A673 (cell line): Measurements from ENCODE around the gene GABRG3. TPM values are rescaled to one million over a fixed set of nuclear protein-coding genes. Genes with fewer than 3 reads are reported as not detected.

Source experiments
- BruUV-seq: library from RNA; stranded (reverse); fragments of 400-500 nt; replicated peaks from 2 replicates; lab custom pipeline; 2021; lab: Mats Ljungman, UMichigan
- CTCF ChIA-PET: fragments of 300-600 bp; sonication (Branson Sonifier 250); formaldehyde crosslinking; loops from one replicate; lab custom pipeline; 2022; ENCODE audit warnings: antibody characterized with exemption; lab: Charles Lee
- POLR2A ChIA-PET: fragments of 300-600 bp; sonication (Branson Sonifier 250); formaldehyde crosslinking; loops from one replicate; lab custom pipeline; 2022; ENCODE audit warnings: antibody characterized with exemption; ENCODE audit not compliant: low non-redundant PET; lab: Charles Lee
- DNase-seq: peaks from one replicate; pipeline ENCODE4 v3.0.0-alpha.2; 2015; ENCODE audit warnings: low spot score
- H3K27ac ChIP-seq: fragments of 200-600 bp; sonication (generic); 2 replicates; pipeline ENCODE4 v1.5.1; 2016; ENCODE audit warnings: mixed run types, low read depth, mild to moderate bottlenecking, mixed read lengths, antibody characterized with exemption, low read length; ENCODE audit not compliant: poor library complexity, severe bottlenecking
- H3K27me3 ChIP-seq: fragments of 200-600 bp; sonication (generic); replicated peaks from 2 replicates; pipeline ENCODE4 v1.6.1; 2017; ENCODE audit warnings: mixed run types, low read depth, mild to moderate bottlenecking, mixed read lengths, antibody characterized with exemption, low read length; ENCODE audit not compliant: insufficient read depth, poor library complexity
- H3K36me3 ChIP-seq: fragments of 200-600 bp; sonication (generic); 2 replicates; pipeline ENCODE4 v1.6.1; 2016; ENCODE audit warnings: mixed run types, mild to moderate bottlenecking, mixed read lengths, antibody characterized with exemption, low read length; ENCODE audit not compliant: insufficient read depth, poor library complexity, severe bottlenecking
- H3K4me1 ChIP-seq: fragments of 200-600 bp; sonication (generic); 2 replicates; pipeline ENCODE4 v1.6.1; 2017; ENCODE audit warnings: mixed run types, mild to moderate bottlenecking, mixed read lengths, antibody characterized with exemption, low read length; ENCODE audit not compliant: insufficient read depth, poor library complexity, severe bottlenecking
- H3K4me3 ChIP-seq: fragments of 200-600 bp; sonication (generic); 2 replicates; pipeline ENCODE4 v1.5.1; 2016; ENCODE audit warnings: low read depth, mixed run types, mild to moderate bottlenecking, mixed read lengths, low read length; ENCODE audit not compliant: poor library complexity, severe bottlenecking
- H3K9me3 ChIP-seq: fragments of 200-600 bp; sonication (generic); 2 replicates; pipeline ENCODE4 v1.6.1; 2016; ENCODE audit warnings: mixed run types, low read depth, mild to moderate bottlenecking, mixed read lengths, antibody characterized with exemption, low read length; ENCODE audit not compliant: poor library complexity, severe bottlenecking
- CTCF ChIP-seq: fragments of 300-800, 200-600 bp; sonication (generic); conservative IDR thresholded peaks from 2 replicates; pipeline ENCODE4 v1.5.1; 2017; ENCODE audit warnings: low read depth, mild to moderate bottlenecking, antibody characterized with exemption, low read length, moderate library complexity, mixed read lengths
- EZH2 ChIP-seq: fragments of 200-600 bp; sonication (generic); IDR thresholded peaks from 2 replicates; pipeline ENCODE4 v1.6.1; 2017; ENCODE audit warnings: borderline replicate concordance, low read depth, mild to moderate bottlenecking, mixed read lengths, antibody characterized with exemption, low read length; ENCODE audit not compliant: poor library complexity, severe bottlenecking
- intact Hi-C: fragments of 100-400 bp; cut with micrococcal nuclease; formaldehyde crosslinking; loops from one replicate; pipeline ENCODE4 v1.10.0; 2022; ENCODE audit not compliant: unreplicated experiment
- total RNA-seq: library from RNA; stranded (reverse); gene quantifications from 2 replicates; pipeline ENCODE4 v1.2.3, GENCODE V29; 2021

The GABRG3 gene
- total RNA-seq, 1 experiment from 2014 or later = not detected

DNA sequence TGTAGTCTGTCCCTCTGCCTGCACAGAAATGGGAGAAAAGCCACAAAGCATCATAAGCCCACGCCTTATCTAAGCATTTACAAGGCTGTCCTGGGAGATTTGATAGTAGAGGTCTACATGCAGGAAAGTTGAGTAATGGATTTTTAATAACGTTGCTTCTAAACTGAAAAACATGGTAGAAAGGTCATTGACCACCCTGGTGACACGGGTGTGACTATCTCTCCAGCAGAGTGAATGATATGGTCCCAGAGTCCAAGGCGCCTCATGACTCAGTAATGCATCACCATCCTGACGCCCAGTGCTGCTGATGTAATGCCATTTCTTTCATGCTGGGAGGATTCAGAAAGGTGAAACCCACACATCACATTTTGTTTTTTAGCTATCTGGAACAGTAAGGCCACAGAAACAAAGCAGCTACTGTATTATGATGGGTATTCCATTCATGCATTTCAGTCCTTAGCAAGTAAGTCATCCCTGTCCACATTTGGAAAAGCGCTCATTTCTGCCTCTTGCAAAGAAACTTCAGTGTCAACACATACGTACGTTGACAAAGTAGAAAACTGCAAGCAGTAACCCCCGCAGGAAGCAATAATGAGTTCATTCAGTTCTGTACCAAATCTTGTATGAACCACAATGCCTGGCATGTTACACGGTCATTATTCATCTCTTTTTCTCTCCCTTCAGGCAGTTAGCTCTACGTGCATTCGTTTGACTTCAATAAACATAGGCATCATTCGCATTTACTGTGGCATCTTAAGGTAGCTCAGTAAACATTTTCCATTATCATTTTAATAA is 483.5 kb downstream of the GABRG3 start:
- POLR2A ChIA-PET = no interaction called here
- no peak overlapping the region for H3K27ac ChIP-seq
- intact Hi-C loops = no loop called here
- no peaks in the 10 kb centered on the region for H3K36me3 ChIP-seq
- DNase-seq = no peak
- H3K4me1 ChIP-seq = no peaks in the 10 kb centered on the region
- H3K27me3 ChIP-seq = no peaks in the 10 kb centered on the region
- H3K4me3 ChIP-seq = no peak overlapping the region
- BruUV-seq = no TSS peak
- CTCF ChIA-PET = no interaction called here
- TF ChIP-seq CTCF (no peak), EZH2 (no peak)
- H3K9me3 ChIP-seq = peaks cover 36% of the 10 kb centered on the region

DNA sequence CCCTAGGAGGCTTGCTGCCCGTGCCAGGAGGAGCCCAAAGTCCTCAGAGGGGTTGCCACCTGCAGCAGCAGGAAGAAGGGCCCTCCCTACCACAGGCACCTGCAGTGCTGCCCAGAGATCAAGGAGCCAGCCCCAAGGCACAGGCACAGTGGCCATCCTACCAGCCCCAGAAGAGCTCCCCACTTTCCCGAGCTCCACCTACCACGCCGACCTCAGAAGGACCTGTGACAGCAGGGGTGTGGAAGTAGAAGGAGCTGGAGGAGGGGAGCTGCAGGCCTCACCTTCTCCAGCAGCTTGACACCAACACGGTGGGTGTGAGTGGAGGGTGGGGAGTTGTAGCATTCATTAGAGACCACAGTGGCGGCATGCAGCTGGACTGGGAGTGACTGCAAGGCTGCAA is 485.8 kb downstream of the GABRG3 start:
- no peaks in the 10 kb centered on the region for H3K36me3 ChIP-seq
- H3K27ac ChIP-seq = no peak overlapping the region
- intact Hi-C loops = no loop called here
- TF ChIP-seq CTCF = no peak
- TF ChIP-seq EZH2 = no peak
- peaks cover 32% of the 10 kb centered on the region for H3K9me3 ChIP-seq
- ChIA-PET CTCF (no interaction called here), POLR2A (no interaction called here)
- no peaks in the 10 kb centered on the region for H3K4me1 ChIP-seq
- no peak for DNase-seq
- H3K27me3 ChIP-seq = no peaks in the 10 kb centered on the region
- no peak overlapping the region for H3K4me3 ChIP-seq
- BruUV-seq = no TSS peak

DNA sequence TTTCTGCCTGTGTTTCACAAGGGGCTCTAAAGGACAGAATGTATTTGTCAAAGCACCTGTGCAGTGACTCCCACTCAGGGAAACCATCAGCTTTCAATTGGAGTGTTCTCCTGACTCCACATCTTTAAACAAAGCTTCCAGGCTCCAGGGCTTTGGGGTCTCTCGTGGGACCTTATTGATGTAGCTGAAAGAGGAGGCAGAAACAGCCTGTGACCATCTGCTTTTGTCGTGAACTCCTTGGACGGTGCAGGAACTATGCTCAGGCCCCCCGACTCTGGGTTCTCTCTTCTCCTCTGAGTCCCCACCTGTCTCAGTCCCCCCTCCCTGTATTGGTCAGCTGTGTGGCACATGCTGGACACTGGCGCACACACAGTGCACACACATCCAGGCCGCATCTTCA is 486.8 kb downstream of the GABRG3 start:
- H3K27me3 ChIP-seq = no peaks in the 10 kb centered on the region
- no peaks in the 10 kb centered on the region for H3K4me1 ChIP-seq
- no peak for DNase-seq
- no peak overlapping the region for H3K27ac ChIP-seq
- H3K4me3 ChIP-seq = no peak overlapping the region
- no peak for TF ChIP-seq EZH2
- TF ChIP-seq CTCF = no peak
- no TSS peak for BruUV-seq
- ChIA-PET POLR2A (no interaction called here), CTCF (no interaction called here)
- H3K36me3 ChIP-seq = no peaks in the 10 kb centered on the region
- peaks cover 33% of the 10 kb centered on the region for H3K9me3 ChIP-seq
- intact Hi-C loops = no loop called here
